CD4-positive, alpha-beta T cell treated with Interleukin-1 beta for 1 hour (primary cell): Measurements from ENCODE around the gene MCTP2.

Source experiments
- DNase-seq, 2 donors: peaks; one replicate each; pipeline ENCODE4 v3.0.0-alpha.2; 2020 to 2022

The MCTP2 gene

DNA sequence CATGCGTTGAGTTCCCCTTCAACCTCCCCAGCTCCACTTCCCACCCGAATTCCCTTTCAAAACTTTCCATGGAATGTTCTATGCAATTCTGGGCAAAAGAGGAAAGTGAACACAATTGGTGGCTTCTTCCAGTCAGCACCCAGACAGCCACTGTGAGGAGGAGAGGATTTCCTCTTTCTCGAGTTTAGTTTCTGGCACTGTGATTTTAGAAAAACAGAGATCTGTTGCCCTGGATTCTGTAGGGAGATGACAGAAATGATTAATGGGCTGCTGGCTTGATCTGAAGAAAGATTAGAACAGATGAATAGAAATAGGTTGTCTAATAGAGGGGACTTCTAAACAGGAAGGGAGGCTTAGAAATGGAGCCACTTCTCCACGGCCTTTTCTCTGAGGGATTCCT, 172.0 kb downstream of the MCTP2 start:
- DNase-seq: no peak

DNA sequence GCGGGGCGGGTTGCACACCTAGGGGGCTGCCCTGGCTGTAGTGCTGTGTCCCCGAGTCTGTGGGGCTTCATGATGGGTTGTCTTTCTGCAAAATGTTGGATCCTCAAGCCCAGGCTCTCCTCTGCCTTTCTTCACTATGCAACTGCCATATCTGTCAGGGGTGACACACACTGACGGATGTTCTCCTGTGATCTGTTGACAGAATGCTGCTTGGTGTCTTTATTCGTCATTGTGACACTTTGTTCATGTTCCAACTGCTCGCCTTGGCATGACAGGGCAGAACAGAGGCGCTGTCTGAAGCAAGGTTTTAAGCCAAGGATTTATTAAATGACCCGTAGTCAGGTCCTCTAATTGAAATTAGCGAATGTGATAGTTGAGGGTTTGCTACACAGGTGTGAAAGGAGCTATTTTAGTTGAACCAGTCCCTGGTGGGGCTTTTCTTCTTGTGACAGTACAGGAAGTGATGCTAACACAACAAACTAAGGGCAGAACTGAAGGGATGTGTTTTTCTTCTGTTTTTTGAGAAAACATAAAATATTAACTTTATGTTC, 173.4 kb downstream of the MCTP2 start:
- DNase-seq: no peak

DNA sequence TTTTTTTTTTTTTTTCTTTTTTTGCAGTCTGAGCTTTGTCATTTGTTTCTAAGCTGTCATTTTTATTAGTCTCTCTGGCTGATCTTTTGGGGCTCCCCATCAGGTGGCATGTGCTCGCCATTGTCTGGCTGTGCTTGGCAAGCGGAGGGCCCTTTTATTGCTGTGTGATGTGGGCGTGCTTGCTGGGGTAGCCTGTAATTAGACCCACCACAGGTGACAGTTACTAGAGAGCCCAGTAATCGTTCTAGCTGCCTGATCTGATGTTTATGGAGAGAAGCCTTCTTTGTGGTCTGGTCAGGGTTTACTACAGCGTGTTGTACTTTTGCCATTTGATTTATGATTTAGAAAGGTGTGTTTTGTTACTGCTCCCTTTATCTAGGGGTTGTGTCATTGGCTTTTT, 179.9 kb downstream of the MCTP2 start:
- no peak for DNase-seq

DNA sequence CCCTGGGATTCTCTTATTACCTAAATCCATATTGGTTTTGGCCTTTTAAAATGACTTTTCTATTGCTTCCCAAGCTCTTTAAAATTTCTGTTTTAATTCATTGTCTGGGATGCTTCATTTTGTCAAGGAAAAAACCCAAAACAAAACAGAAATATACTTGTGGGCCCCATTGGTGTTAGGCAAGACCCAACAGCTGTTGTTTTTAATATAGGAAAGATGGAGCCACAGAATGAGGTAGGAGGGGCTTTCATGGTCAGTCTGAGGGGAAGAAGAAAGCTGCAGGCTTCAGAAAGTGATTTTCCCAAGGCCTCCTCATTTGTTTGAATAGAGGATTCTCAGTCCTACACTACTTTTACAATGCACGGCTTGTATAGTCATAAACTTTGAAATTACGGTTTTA, 180.5 kb downstream of the MCTP2 start:
- DNase-seq: no peak

DNA sequence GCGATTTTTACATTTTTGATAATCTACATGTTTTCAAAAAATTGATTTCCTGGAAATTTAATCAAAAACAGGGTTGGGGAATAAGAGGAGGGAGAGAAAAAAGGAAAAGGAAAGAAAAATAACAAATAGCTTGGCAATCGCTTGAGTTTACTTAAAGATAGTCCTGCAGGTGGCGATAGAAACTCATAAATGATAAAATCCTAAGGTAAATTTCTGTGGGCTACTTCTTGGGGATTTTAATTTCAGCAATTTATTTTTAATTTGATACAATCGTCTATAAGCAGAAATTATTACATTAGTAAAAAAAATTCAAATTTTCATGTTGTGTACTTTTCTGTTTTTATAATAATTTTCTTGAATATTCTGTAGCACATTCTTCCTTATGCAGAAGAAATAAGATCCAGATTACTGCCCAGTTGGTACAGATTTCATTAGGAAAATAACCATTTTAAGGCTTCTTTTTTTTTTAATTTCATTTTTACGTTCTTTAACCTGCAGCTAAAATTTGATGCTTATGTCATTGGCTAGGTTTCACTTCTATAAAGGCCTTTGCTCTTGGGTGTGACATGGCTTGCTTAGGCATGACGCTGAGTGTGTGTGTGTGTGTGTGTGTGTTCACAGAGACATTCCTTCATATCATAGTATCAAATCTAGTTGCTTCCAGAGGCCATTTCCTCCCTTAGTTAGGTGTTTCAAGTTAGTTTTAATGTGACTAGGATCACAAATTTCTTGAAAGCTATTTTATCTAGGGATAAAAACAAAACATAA, 181.8 kb downstream of the MCTP2 start:
- DNase-seq: peak in 1 of 2 donors; percentile 23

DNA sequence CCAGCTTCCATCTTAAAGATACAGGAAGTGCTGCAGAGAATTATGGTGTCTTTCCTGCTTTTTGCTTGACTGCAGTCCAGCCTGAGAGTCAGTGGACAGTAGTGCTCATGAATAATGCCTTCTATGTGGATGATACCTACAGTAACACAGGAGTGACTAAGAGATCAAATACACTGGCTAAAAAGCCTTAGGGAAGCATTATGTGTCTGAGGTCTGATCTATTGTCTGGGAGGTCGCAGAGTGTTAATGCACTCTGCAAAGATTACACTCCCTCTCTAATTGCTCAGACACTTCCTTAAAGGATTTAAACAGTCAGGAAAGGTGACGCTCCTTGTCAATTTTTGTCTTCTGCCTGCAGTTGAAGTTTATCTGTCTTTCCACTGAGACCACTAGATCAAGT, 183.6 kb downstream of the MCTP2 start:
- no peak for DNase-seq

DNA sequence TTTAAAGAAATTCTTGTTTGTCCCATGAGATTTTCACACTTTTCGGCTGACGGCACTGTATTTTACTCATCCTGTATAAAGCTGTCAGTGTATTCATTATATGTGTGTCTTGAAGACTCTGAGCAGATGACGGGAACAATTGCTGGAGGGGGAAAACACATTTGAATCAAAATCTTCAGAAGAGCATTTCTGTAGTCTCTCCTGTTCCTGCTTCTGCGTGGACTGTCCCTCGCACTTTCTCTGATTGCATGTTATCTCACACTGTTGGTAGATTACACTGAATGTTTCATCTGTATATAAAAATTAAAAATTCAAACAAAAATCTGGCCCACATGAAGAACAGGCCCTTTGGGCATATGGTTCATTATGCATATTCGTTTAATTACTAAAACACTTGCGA, 184.9 kb downstream of the MCTP2 start:
- no peak for DNase-seq

DNA sequence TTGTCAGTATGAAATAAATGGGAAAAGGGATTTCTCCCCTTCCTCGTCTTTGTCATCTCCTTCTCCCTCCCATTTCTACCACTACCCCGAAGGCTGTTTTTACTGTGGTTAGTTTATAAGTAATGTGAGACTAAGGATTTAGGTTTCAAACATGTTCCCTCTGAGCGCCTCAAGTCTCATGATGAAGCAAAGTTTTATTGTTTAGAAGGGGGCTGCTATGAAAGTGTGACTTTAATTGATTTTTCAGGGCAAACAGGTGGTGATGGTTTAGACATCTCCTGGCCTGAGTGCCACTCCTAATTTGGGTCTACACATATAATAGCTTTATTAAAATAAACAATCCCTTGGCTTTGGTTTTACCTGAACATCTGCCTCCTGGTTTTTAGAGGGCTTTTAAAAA, 185.5 kb downstream of the MCTP2 start:
- no peak for DNase-seq

DNA sequence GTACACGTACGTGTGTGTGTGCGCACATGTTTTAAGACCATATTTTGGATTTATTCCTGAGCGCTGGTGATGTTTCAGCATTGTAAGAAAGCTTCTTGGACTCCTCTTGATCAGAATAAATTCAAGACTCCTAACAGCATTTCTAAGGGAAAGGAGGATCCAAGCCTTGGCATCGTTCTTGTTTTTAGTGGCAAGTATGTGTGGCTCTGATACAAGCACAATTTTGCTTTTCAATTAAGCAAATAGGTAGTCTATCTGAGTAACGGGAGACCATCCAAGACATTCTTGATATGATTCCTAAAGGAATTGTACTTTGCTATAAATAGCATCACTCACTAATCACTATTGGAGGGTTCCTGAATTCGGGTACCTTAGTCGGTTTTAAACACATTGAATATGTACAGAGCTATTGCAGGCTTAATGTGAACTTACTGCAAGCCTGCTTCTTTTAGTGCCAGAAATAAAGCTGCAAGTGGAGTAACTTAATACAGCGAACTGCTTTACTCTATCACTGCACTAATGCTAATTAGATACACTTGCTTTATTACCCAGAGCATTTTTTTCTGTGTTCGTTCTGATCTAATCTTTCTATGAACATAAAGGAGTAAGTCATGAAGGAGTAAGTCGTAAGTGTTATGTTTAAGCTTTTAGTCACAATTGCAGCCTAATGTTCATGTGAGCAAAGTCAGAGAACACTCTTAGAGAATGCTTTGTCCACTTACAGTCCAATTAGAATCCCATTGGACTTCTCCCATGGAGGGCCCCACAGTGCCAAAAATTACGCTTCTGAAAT, 186.3 kb downstream of the MCTP2 start:
- DNase-seq: no peak

DNA sequence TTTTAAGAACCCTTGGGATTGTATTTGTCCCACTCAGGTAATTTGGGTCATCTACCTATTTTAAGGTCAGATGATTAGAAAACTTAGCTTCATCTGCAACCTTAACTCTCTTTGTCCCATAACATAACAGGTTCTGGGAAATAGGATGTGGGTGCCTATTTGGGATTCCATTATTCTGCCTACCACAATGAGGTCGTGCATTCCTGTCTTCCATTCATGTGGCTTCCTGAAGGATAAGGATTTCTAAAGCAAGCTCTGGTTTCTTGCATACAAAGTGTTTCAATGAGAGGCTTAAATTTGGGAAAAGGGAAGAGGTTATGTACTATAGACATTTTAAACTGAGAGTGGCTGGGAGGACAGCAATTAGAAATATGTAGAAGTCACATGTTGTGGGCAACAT, 190.3 kb downstream of the MCTP2 start:
- no peak for DNase-seq

DNA sequence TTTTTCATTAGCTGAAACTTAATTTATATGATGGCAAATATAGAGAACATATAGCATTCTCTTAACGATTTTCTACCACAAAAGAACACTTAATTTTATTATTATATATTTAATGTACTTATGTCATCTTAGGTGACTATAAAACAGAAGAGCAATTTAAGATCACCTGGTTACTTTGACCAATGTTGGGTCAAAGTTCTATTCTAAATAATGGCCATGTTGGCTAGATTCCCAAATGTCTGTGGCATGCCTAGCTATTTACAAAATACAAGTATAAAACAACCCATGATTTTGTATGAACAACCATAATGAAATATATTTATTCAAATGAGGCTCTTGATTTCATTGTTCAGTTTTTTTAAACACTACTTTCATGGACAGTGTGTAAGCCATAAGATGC, 200.9 kb downstream of the MCTP2 start:
- DNase-seq: no peak

DNA sequence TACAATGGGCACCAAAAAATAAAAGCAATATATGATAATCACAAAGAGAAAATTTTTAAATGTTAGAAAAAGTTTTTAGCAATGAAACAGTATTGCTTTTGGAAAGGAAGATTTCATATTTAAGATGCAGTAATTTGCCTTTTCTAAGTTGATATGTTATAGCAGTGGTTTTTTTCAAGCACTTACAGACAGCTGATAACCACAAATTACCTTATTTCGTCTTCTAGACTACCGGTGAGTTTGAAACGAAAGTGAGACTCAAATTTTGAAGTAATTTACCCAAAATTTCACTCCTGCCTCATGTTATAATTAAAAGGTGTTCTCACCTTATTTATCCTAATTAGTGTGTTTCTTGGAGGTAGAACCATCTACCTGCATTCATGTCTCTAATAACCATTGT, 207.8 kb downstream of the MCTP2 start:
- DNase-seq: no peak

DNA sequence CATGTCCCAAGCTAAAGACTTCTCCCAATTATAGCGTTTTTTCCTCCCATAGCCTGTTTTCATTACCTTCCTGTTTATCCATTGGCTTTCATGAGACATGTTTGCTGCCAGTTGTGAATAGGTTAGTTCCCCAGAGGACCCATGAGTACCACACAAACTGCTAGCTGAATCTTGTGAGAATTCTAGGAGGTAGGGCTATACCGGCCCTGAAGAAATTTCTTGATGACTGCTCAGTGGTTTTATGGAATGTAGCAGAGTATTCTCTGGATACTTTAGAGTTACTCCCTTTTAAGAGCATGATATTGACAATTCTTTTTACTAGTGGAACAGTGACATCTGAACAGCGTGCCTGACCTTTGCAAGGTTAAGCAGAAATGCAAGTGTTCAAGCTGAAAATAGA, 210.4 kb downstream of the MCTP2 start:
- DNase-seq: no peak

DNA sequence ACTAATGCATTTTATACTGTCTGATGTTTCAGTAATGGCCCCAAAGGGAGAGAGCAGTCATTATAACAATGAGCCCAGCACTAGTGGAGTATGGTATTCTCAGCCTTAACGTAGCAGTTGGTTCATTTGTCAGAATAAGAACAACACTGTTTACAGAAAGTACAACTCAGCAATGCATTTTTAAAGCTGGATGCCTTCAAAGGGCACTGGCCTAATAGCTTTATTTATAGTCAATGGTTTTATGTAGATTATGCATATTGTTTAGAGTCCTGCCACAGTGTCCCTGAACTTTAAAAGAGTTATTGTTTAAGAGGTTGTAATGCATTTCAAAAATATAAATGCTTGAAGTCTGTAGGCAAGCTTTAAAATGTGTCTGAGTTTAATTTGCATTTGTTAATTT, 211.1 kb downstream of the MCTP2 start:
- no peak for DNase-seq

DNA sequence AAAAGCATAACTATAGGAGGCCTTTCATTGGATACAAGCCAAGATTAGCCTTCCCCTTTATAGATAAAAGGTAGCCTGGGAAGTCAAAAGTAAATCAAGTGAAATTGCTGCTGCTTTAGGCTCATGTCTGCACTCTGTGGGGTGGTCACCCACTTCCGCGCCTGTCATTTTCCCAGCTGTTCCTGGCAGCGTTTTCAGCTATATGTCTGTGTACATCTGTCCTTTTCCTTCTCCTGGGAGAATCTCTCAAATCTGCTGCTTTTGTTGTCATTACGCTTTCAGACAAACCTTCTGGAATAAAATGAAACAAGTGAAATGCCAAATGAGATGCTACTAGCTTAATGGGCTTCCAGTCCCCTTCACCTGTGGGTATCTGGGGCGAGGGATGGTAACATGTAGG, 211.8 kb downstream of the MCTP2 start:
- DNase-seq: no peak

DNA sequence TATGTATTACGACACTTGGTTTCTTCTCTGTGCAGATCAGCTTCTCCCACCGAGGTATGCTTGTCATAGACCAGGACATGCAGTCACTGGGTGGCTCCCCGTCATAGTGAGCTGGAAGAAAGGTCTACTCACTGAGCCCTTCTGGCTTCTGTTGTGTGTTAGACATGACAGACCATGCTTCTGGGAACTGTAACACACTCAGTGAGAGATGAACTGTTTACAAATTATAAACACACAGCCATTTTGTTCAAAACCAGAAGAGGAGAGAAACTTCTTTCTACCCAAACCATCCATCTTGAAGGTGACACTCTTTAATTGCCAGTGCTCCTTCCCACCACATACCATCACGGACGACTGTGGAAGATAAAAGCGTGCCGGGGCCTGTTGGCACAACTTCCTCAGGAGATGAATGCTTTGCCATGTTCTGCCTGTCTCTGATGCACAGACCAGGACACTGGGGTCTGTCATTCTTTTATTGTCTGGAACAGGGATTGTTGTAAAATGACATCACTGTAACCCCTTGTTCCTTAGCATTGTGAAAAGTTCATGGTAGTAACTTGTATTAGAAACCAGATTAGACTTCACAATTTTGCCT, 214.3 kb downstream of the MCTP2 start:
- no peak for DNase-seq

DNA sequence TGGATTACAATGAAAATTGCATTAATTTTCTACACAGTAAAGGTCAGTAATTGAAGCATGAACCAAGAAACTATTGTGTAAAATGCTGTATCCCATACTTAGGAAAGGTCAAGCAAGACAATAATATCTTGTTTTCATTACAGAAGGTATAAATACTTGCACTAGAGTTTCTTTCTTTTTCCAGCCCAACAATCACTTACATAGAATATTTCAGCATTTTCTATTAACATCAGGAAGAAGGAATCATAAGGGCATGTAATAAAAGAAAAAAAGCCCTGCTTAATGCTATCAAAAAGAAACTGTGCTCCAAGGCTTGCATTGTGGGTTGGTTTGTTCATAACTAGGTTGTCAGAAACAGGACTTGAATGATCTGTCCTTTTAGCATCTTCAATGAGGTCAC, 215.1 kb downstream of the MCTP2 start:
- DNase-seq: no peak

DNA sequence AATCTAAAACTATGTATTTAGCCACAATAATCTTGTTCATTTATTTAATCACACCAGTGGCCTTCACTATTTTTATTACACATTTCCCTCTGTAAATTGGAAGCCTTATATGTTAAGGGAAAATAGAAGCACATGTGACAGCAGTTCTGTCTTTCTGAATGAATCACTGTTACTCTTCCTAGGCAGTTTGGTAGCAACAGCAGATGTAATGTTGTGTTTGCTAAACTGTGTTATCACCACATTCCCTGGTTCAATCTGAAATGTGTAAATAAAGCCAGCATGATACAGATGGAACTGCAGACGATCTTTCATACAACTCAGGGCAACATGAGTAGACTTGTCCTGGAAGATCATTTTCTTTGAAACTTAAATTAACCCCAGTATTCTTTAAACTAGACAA, 220.1 kb downstream of the MCTP2 start:
- DNase-seq: no peak

DNA sequence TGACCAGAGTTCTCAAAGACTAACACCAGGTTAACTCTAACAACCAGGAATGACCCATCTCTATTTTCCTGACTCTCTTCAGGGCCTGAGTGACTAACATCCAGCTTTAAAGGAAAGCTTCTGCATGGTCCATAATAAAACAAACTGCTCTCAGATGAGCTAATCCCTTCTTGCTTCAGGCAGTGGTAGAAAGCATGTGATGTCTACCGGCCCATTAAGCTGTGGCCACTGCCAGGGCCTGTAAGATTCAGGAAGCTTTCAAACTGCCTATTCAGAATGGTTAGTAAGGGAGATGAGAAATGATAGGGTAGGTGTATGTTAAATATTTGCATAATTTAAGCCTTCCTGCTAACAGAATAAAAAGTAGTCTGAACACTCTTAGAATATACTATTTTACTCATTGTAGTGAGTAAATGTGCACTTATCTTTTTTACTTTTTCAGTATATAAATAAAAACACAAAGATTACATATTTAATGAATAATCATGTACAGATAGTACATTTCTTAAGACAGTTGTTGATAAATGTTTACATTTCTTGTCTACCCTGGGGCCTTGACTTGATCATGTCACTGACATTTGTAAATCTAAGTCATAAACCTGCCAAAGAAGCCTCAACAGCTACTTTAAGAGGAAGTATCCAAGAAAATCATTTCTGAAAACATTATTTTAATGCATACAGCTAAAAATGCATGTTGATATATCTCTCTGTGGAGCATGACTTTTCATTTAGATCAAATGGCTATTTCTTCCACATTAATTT, 222.0 kb downstream of the MCTP2 start:
- no peak for DNase-seq

DNA sequence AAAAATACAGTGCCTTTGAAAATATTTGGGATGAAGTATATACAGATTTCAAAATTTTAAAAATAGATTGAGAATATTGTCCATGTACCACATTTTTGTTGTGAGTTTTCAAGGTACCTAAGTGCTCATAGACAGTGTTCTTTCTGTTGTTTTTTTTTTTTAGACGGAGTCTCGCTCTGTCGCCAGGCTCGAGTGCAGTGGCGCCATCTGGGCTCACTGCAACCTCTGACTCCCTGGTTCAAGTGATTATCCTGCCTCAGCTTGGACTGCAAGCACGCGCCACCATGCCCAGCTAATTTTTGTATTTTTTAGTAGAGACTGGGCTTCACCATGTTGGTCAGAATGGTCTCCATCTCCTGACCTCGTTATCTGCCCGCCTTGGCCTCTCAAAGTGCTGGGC, 223.9 kb downstream of the MCTP2 start:
- DNase-seq: no peak

DNA sequence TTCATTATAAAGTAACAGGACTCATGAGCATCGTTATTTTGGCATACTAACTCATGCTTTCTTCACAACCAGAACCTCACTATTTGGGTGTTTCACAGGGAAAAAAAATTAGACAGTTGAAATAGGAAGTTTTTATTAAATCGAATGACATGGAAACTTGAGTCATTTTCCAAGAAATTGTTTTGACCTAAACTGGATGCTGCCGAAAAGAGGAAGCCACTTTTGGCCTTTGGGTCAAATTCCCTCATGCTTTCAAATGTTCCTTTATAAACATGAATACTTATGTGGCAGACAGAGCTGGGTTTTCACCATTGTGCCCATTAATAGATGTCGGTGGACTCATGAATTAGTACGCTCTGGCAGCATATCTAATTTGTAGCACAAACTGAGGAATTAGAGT, 224.9 kb downstream of the MCTP2 start:
- DNase-seq: no peak

DNA sequence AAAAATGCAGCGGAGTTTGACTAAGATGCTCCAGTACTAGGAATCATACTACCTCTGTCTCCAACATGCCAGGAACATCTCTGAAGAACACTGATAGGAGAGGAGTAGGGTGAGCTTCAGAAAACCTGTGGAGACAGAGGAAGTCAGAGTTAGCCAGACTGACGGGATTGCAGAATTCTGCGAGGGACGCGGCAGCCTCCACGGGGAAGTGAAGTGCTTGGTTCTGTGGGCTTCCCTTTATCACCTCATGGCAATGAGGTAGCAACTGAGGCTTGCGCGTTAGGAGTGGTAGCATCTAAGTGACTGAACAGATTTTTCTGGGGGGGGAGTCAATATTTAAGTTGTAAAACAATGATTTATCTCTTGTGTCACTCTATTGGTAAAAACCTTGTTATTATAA, 226.3 kb downstream of the MCTP2 start:
- DNase-seq: no peak

DNA sequence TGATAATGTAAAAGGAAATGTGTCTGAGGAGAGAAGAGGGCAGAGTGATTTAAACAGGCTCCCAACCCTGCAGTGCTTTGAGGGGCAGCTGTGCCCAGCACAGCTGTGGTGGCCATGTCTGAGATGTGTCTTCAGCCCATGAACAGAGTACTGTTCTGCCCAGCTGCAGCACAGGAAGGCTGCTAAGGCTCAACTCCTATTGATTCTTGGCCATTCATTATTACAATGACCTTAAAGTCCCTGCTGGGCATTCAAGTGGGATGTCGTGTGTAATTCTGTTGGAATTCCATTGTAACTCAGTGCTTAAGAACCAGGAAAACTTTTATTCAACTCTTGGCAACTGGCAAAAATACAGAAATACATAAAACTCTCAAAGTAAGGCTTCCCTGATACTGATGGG, 229.3 kb downstream of the MCTP2 start:
- no peak for DNase-seq
